ENCODE results near the gene SLC49A3. TPM values are rescaled to one million over a fixed set of nuclear protein-coding genes. Genes with fewer than 3 reads are reported as not detected.

The SLC49A3 gene
- polyA plus RNA-seq, 3 donors = 9.5 to 29.8 (median 11.1) TPM

- H2AFZ ChIP-seq (ENCODE audit: insufficient read depth, low read depth, low read length, poor library complexity, severe bottlenecking) = no peak overlapping the region
- peaks cover 1 to 6% (median 2%) of the 10 kb centered on the region in 7 donors for H3K9me3 Mint-ChIP-seq
- no peaks in the 10 kb centered on the region for H3K79me2 ChIP-seq (ENCODE audit: insufficient read depth, low read length)
- H3K4me1 Mint-ChIP-seq = no peaks in the 10 kb centered on the region
- H3K36me3 Mint-ChIP-seq = no peaks in the 10 kb centered on the region
- H3K36me3 ChIP-seq (replicated peaks in 1 of 2; ENCODE audit: control insufficient read depth in 1 of 2, insufficient read depth in 2 of 2, low read length in 2 of 2) = no peaks in the 10 kb centered on the region
- peaks cover 12 to 26% (median 20%) of the 10 kb centered on the region in 3 donors for H3K27me3 Mint-ChIP-seq (ENCODE audit: low read depth in 3 of 3)
- H3K4me1 ChIP-seq (ENCODE audit: control insufficient read depth in 1 of 2, insufficient read depth in 2 of 2, low read length in 2 of 2) = no peaks in the 10 kb centered on the region
- H3K9me3 ChIP-seq (replicated peaks in 1 of 2; ENCODE audit: control insufficient read depth in 1 of 2, insufficient read depth in 1 of 2, low read length in 2 of 2) = peaks cover 0 to 5% of the 10 kb centered on the region in 2 donors
- H3K27ac Mint-ChIP-seq = no peak overlapping the region
- no peak for TF ChIP-seq CTCF (IDR thresholded peaks at IDR 0.05)
- no peak for DNase-seq
- H3K27ac ChIP-seq (ENCODE audit: low read depth in 1 of 2, low read length in 2 of 2) = no peak overlapping the region
- no peak overlapping the region for H3K4me3 ChIP-seq (replicated peaks in 1 of 3; ENCODE audit: low read depth in 2 of 3, low read length in 3 of 3)
- no peak overlapping the region for H3K4me3 Mint-ChIP-seq
- H3K4me2 ChIP-seq (replicated peaks; ENCODE audit: extremely low read depth, low read length, poor library complexity, severe bottlenecking) = no peak overlapping the region
- H3K9ac ChIP-seq (ENCODE audit: insufficient read depth, low read length, poor library complexity, severe bottlenecking) = no peak overlapping the region
- H3K27me3 ChIP-seq (ENCODE audit: control insufficient read depth in 2 of 2, insufficient read depth in 2 of 2, low read length in 2 of 2) = peaks cover 0 to 15% of the 10 kb centered on the region in 2 donors
- 93% methylated on average over 29 of the region's 35 CpGs for WGBS (ENCODE audit: insufficient coverage)
- intact Hi-C loops (cut with micrococcal nuclease) = no loop called here
- no peaks in the 10 kb centered on the region for H4K20me1 ChIP-seq (ENCODE audit: insufficient read depth, low read length)
These were observed 35.7 kb downstream of the SLC49A3 start for GRCh38 chr4:653080-653821.

- Histone ChIP-seq H3K79me2 (ENCODE audit: insufficient read depth, low read length) (no peaks in the 10 kb centered on the region), H3K36me3 (replicated peaks in 1 of 2; ENCODE audit: control insufficient read depth in 1 of 2, insufficient read depth in 2 of 2, low read length in 2 of 2) (no peaks in the 10 kb centered on the region), H3K4me1 (ENCODE audit: control insufficient read depth in 1 of 2, insufficient read depth in 2 of 2, low read length in 2 of 2) (no peaks in the 10 kb centered on the region), H3K9ac (ENCODE audit: insufficient read depth, low read length, poor library complexity, severe bottlenecking) (no peak overlapping the region), H3K9me3 (replicated peaks in 1 of 2; ENCODE audit: control insufficient read depth in 1 of 2, insufficient read depth in 1 of 2, low read length in 2 of 2) (no peaks in the 10 kb centered on the region), H3K27ac (ENCODE audit: low read depth in 1 of 2, low read length in 2 of 2) (no peak overlapping the region), H3K4me3 (replicated peaks in 1 of 3; ENCODE audit: low read depth in 2 of 3, low read length in 3 of 3) (no peak overlapping the region), H3K4me2 (replicated peaks; ENCODE audit: extremely low read depth, low read length, poor library complexity, severe bottlenecking) (no peak overlapping the region), H3K27me3 (ENCODE audit: control insufficient read depth in 2 of 2, insufficient read depth in 2 of 2, low read length in 2 of 2) (peaks cover 0 to 15% of the 10 kb centered on the region in 2 donors), H4K20me1 (ENCODE audit: insufficient read depth, low read length) (no peaks in the 10 kb centered on the region), H2AFZ (ENCODE audit: insufficient read depth, low read depth, low read length, poor library complexity, severe bottlenecking) (no peak overlapping the region)
- no peak overlapping the region for H3K4me3 Mint-ChIP-seq
- no peak overlapping the region for H3K27ac Mint-ChIP-seq
- no peak for DNase-seq
- H3K4me1 Mint-ChIP-seq = no peaks in the 10 kb centered on the region
- no peak for TF ChIP-seq CTCF (IDR thresholded peaks at IDR 0.05)
- H3K9me3 Mint-ChIP-seq = peaks cover 0 to 7% (median 3%) of the 10 kb centered on the region in 7 donors
- H3K27me3 Mint-ChIP-seq (ENCODE audit: low read depth in 3 of 3) = peaks cover 14 to 27% (median 24%) of the 10 kb centered on the region in 3 donors
- intact Hi-C loops (cut with micrococcal nuclease) = no loop called here
- WGBS (ENCODE audit: insufficient coverage) = 77% methylated on average over 21 of the region's 24 CpGs
- no peaks in the 10 kb centered on the region for H3K36me3 Mint-ChIP-seq
These were observed 36.9 kb downstream of the SLC49A3 start for GRCh38 chr4:651884-652642.
